ENCODE data around the gene ATP5MG.
"Not testable (repeated sequence)": the region's sequence is repeated elsewhere in the genome, so short reads cannot be mapped to it uniquely, and the experiment has no call there.

ATP5MG gene

GRCh38 chr11:118410055-118410745, 8.8 kb downstream of the ATP5MG start:
- FAIRE-seq: no peak

GRCh38 chr11:118411530-118411929, 10.1 kb downstream of the ATP5MG start:
- FAIRE-seq: no peak

- FAIRE-seq: no peak
Observed at GRCh38 chr11:118412921-118413320, 11.5 kb downstream of the ATP5MG start.

- FAIRE-seq: no peak
Observed at GRCh38 chr11:118415062-118415738, 13.8 kb downstream of the ATP5MG start.

GRCh38 chr11:118415739-118416068, 14.3 kb downstream of the ATP5MG start:
- FAIRE-seq: no peak

- not testable (repeated sequence) for FAIRE-seq
Observed at GRCh38 chr11:118416900-118417299, 15.5 kb downstream of the ATP5MG start.

DNA sequence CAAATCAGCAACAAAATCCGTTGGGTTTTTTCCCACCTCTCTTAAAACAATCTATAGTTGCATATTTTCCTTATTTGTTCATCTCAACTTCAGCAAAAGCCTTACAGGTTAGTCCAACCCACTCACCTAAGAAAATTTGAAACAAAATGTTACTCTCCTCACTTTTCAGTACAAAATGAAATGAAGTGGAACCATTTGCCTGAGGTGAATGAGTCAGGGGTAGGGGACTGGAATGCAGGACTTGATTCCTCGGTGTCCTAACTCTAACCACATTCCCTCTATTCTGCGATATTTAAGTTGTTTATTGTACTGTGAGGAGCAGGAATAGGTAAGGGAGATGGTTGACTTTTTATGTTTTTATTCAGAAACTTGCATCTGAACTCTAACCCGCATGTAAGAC, 16.4 kb downstream of the ATP5MG start:
- FAIRE-seq: no peak

- FAIRE-seq: no peak
Observed at GRCh38 chr11:118418766-118419165, 17.4 kb downstream of the ATP5MG start.

DNA sequence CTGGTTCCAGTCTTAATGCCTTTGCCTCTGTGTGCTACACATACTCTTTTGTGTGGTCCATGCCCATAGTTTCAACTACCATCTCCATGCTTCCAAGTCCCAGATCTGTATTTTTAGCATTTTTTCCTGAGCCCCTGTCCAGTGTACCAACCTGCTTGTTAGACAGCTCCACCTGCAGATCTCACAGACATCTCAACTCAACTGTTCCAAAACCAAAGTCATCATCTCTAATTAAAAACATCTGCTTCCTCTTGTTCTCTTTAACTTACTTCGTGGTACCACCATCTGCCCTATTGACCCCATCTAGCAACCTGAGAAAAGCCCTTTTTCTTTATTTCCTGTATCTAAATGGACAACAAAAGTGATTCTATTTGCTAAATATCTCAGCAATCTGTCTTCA, 26.3 kb downstream of the ATP5MG start:
- no peak for FAIRE-seq

DNA sequence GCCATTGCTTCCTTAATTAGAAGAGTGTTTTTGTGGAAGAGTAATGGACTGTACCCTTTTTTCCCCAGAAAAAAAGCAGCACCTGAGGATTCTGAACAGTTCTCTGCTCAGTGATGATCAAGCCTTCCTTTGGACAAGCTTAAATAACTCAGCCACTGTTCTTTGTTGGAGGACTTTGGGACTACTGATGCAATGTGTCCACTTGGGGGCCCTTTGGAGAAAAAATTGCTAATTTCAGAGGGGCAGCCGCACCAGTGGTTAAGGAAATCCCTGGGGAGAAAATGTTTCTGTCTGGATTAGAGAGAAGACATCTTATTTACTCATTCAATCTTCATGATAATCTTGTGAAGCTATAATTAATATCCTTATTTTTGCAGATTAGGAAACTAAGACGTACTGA, 29.6 kb downstream of the ATP5MG start:
- no peak for FAIRE-seq

DNA sequence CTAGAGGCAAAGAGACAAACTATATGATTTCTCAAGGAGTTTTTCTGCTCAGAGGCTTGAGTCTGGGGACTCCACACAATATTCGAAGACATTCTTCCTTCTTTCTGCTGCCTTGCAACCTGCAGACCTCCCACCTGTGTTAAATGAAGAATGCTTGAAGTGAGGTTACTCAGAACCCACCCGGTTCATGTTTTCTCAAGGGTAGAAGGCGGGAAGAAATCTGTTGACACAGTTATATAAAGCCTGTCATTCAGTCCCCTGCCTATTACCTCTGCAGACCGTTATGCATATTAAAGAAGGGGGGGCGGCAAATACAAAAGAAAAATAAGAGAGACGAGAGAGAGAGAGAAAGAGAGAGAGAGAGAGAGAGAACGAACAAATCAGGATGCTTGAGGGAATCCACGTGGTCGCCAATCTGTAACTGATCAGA, 32.7 kb downstream of the ATP5MG start:
- FAIRE-seq: no peak

- FAIRE-seq: no peak
Observed at GRCh38 chr11:118434553-118435289, 33.3 kb downstream of the ATP5MG start.

DNA sequence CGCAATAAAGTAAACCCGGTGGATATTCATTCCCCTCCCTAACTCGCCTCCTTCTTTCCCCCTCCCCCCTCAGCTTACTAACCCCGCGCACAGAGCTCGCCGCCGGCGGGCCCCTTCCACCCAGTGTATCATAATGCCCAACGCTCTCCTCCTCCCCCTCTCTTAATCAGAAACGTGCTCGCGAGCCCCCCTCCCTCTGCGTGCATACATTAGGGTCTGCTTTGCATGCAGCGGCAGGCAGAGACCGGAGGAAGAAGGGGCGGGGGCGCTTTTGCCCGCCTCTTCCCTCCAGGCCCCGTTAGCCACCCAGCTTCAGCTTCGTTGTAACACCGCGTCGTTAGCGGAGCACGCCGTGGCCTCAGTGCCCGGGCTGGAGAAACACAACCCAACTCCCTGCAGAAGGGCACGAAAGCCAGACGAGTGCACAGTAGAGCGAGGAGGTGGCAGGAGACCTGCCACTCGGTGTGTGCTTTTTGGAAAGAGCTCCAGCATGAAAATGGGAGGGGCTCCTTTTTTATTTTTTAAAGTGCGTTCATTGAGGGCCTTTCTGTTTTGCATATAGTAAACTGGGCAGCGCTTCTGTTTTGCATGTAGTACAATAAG, 34.0 kb downstream of the ATP5MG start:
- no peak for FAIRE-seq

DNA sequence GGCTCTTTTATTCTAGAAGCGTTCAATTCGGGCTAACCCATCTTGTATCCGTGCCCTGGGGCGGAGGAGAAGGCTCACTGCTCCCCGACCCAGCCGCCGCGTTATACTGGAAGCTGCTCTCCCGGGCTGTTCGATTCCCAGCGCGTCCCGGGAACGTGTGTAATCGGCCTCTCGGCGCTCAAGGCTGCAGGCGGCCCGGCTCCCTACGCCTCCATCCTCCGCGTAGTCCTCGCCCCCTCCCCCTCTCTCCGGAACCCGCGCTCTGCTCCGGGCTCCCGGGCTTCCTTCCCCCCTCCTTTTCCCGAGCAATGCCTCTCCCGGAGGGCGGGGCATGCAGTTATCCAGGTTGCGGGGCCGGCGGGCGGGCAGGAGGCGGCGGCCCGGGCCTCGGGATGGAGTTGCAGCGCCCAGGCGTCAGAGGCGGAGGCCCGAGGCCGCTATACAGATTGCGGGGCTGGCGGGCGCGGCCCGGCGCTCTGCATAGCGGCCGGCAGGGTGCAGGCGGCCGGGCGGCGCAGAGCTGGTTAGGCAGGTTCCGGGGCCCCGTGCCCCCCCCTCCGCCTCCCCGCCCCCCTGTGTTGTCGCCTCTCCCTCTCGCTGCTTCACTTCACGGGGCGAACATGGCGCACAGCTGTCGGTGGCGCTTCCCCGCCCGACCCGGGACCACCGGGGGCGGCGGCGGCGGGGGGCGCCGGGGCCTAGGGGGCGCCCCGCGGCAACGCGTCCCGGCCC, 34.7 kb downstream of the ATP5MG start, which contains the start of gene KMT2A:
Gene KMT2A, plus strand, starts transcription at position 600 of the 732 bp plus-strand sequence. Its CDS starts 21 bp downstream, at position 621.
- no peak for FAIRE-seq

DNA sequence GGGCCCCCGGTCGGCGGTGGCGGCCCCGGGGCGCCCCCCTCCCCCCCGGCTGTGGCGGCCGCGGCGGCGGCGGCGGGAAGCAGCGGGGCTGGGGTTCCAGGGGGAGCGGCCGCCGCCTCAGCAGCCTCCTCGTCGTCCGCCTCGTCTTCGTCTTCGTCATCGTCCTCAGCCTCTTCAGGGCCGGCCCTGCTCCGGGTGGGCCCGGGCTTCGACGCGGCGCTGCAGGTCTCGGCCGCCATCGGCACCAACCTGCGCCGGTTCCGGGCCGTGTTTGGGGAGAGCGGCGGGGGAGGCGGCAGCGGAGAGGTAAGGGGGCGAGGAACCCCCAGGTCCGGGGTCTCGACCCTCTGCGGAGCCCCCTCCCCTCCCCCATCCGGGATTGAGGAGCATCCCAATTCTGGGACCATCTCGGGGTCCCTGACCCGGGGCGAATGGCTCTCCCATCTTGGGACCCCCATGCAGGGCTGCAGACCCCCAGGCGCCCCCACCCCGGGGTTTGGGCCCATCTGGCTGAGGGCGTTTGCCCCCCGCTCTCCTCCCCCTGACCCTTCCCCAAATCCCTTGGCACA, 35.3 kb downstream of the ATP5MG start:
- no peak for FAIRE-seq

- no peak for FAIRE-seq
Observed at GRCh38 chr11:118437208-118438125, 36.1 kb downstream of the ATP5MG start.

GRCh38 chr11:118438314-118438931, 37.0 kb downstream of the ATP5MG start:
- no peak for FAIRE-seq

GRCh38 chr11:118439646-118440045, 38.2 kb downstream of the ATP5MG start:
- FAIRE-seq: no peak

DNA sequence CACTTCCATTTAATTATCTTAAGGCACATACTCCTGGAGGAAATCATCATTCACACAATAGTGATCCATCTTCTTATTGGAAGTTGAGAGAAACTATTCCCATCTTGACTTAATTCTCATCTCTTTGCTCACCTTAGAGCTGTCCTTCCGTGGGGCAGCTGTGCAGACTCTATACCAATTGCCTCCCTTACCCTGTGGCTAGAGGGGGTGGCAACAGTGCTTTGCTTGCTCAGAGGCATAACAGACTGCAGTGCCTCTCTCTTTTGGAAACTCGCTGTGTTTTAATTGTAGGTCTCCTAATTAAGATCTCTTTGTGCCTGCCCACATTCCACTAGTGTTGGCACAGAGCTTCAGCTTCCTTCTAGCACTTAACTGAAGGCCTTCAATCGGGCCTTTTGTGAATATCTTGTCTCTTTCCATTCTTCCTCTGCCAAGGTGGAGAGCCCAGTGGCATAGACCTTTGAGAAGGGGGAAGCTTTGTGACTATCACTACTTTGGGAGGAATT, 40.4 kb downstream of the ATP5MG start:
- FAIRE-seq: no peak

DNA sequence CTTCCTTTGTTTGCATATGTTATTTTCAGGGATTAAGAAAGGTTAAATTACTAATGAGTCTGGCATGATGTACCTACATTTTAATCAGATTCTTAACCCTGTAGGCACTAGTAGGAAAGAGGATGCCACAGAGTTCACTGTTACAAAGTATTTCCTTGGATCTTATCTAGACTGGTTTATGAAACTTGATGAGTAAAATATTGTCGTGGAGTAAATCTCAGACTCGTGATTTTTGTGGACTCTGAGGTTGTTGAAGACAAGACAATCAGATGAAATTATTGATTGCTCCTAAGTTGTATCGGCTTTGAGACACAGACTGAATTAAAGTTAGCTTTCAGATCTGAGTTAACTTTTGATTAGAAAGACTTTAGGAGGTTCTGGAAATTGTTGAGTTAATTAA, 40.9 kb downstream of the ATP5MG start:
- FAIRE-seq: no peak
